NCI-H2227 (cell line): Measurements from ENCODE around the gene SERHL2.
"Not testable (repeated sequence)": the region's sequence is repeated elsewhere in the genome, so short reads cannot be mapped to it uniquely, and the experiment has no call there.

Source experiments
- DNase-seq: peaks from one replicate; lab custom pipeline; 2025; ENCODE audit not compliant: unreplicated experiment; lab: John Stamatoyannopoulos, UW

The SERHL2 gene

GRCh38 chr22:42553475-42554361 is at the start of gene SERHL2:
SERHL2 (plus strand) TSS chr22:42553956; CDS start chr22:42554021, 65 bp downstream.
- peak; percentile 92 for DNase-seq

GRCh38 chr22:42508327-42508974 is 45.3 kb upstream of the SERHL2 start:
- DNase-seq = not testable (repeated sequence)

GRCh38 chr22:42508975-42509364 is 44.8 kb upstream of the SERHL2 start:
- DNase-seq = not testable (repeated sequence)

GRCh38 chr22:42509548-42509947 is 44.2 kb upstream of the SERHL2 start:
- DNase-seq = no peak

- DNase-seq = peak; percentile 80
Observed at GRCh38 chr22:42511401-42511891, 42.3 kb upstream of the SERHL2 start.

GRCh38 chr22:42512273-42512990 is 41.3 kb upstream of the SERHL2 start:
- peak; percentile 70 for DNase-seq

GRCh38 chr22:42514331-42514730 is 39.4 kb upstream of the SERHL2 start:
- not testable (repeated sequence) for DNase-seq

- not testable (repeated sequence) for DNase-seq
Observed at GRCh38 chr22:42515304-42515703, 38.5 kb upstream of the SERHL2 start.

GRCh38 chr22:42515896-42516295 is 37.9 kb upstream of the SERHL2 start:
- DNase-seq = no peak

GRCh38 chr22:42517103-42517502 is 36.7 kb upstream of the SERHL2 start:
- DNase-seq = not testable (repeated sequence)

- not testable (repeated sequence) for DNase-seq
Observed at GRCh38 chr22:42518638-42519524, 34.9 kb upstream of the SERHL2 start.

- peak; percentile 90 for DNase-seq
Observed at GRCh38 chr22:42519525-42520401, 34.0 kb upstream of the SERHL2 start, which contains the start of gene RRP7A. RRP7A (minus strand) TSS chr22:42519796; CDS start chr22:42519786, 10 bp downstream.

GRCh38 chr22:42521228-42521546 is 32.6 kb upstream of the SERHL2 start:
- no peak for DNase-seq

GRCh38 chr22:42522546-42522945 is 31.2 kb upstream of the SERHL2 start:
- no peak for DNase-seq

GRCh38 chr22:42528591-42529307 is 25.0 kb upstream of the SERHL2 start:
- no peak for DNase-seq

- DNase-seq = not testable (repeated sequence)
Observed at GRCh38 chr22:42529435-42529834, 24.3 kb upstream of the SERHL2 start.

GRCh38 chr22:42531401-42532084 is 22.2 kb upstream of the SERHL2 start:
- not testable (repeated sequence) for DNase-seq

GRCh38 chr22:42533638-42533977 is 20.1 kb upstream of the SERHL2 start:
- DNase-seq = no peak
